BJ (cell line): ENCODE measurements around the gene FBXO42. TPM values are rescaled to one million over a fixed set of nuclear protein-coding genes. Genes with fewer than 3 reads are reported as not detected.
"Not testable (repeated sequence)": the region's sequence is repeated elsewhere in the genome, so short reads cannot be mapped to it uniquely, and the experiment has no call there.

ENCODE experiments used
- CTCF ChIA-PET: fragments of 350-600 bp; formaldehyde crosslinking; extraction: SDS; loops from one replicate; lab custom pipeline; 2021; ENCODE audit warnings: antibody characterized with exemption, inconsistent platforms; lab: Yijun Ruan, JAX
- POLR2A ChIA-PET: fragments of 300-600 bp; sonication (Branson Sonifier 250); formaldehyde crosslinking; extraction: SDS; loops from one replicate; lab custom pipeline; 2021; ENCODE audit warnings: antibody characterized with exemption; lab: Charles Lee
- DNase-seq: peaks from one replicate; pipeline ENCODE4 v3.0.0-alpha.2; 2011; ENCODE audit warnings: low read depth
- H3K27me3 ChIP-seq: 2 replicates; pipeline ENCODE4 v1.6.0; 2011; ENCODE audit warnings: low read length; ENCODE audit not compliant: control insufficient read depth, insufficient read depth
- H3K36me3 ChIP-seq: 2 replicates; pipeline ENCODE4 v1.5.1; 2011; ENCODE audit warnings: low read length; ENCODE audit not compliant: control insufficient read depth, insufficient read depth
- H3K4me3 ChIP-seq: 2 replicates; pipeline ENCODE4 v1.5.1; 2011; ENCODE audit warnings: low read depth, mild to moderate bottlenecking, control low read depth, low read length
- polyA plus RNA-seq: library from polyadenylated mRNA; depleted of rRNA; stranded (reverse); fragments of >200 nt; gene quantifications from 2 replicates; pipeline ENCODE4 v1.2.3, GENCODE V29; 2011
- TF ChIP-seq, protein P1 (sequence below): IDR thresholded peaks from 2 replicates; pipeline ENCODE4 v1.5.1; 2011; ENCODE audit warnings: low read depth, mild to moderate bottlenecking, control low read depth, inconsistent platforms, low read length, moderate library complexity; ENCODE audit not compliant: insufficient read depth

Gene FBXO42
- polyA plus RNA-seq, 1 experiment = 31.7 TPM

DNA sequence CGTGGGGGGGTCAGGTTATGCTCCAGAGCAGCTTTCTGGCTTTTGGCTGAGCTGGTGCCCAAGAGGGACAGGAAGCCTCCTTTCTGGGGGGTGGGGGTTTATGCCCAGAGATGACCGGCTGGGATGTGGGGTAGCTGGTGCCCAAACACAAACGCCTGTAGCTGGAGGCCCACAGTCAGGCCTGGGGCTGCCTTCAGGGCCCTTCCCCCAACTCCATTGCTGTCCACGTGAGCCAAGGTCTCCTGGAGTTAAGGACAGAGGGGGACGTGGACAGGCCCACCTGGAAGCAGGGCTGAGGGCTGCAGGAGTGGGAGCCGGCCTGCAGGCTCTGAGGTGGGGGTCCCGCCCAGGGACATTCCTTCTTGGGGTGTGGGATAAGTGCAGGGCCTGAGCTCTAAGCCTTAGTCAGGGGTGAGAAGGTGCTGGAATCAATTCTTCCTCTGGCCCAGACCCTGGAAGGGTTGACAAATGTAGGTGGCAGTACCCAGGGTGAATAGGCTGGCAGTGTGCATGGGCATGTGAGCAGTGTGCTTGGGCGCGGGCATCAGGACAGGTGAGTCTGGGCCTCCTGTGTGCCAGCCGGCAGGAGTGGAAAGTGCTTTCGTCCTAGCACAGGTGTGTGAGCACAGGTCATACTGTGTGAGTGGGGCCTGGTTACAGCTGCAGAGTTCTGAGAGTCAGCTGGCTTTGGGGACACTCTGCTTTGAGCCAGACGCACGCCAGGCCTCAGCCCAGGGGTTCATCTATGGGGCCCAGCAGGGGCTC, 122.1 kb downstream of the FBXO42 start:
- peaks cover 16% of the 10 kb centered on the region for H3K27me3 ChIP-seq
- TF ChIP-seq, protein P1, sequence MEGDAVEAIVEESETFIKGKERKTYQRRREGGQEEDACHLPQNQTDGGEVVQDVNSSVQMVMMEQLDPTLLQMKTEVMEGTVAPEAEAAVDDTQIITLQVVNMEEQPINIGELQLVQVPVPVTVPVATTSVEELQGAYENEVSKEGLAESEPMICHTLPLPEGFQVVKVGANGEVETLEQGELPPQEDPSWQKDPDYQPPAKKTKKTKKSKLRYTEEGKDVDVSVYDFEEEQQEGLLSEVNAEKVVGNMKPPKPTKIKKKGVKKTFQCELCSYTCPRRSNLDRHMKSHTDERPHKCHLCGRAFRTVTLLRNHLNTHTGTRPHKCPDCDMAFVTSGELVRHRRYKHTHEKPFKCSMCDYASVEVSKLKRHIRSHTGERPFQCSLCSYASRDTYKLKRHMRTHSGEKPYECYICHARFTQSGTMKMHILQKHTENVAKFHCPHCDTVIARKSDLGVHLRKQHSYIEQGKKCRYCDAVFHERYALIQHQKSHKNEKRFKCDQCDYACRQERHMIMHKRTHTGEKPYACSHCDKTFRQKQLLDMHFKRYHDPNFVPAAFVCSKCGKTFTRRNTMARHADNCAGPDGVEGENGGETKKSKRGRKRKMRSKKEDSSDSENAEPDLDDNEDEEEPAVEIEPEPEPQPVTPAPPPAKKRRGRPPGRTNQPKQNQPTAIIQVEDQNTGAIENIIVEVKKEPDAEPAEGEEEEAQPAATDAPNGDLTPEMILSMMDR = no peak
- ChIA-PET POLR2A (no interaction called here), CTCF (interaction anchor here (1.8 kb wide), 1 partner anchor 151 kb away, joined by 4 read pairs; no protein-coding TSS in a partner anchor)
- H3K36me3 ChIP-seq = no peaks in the 10 kb centered on the region; the same call in 1 of the 2 replicates
- no peak for DNase-seq
- H3K4me3 ChIP-seq = no peak overlapping the region

DNA sequence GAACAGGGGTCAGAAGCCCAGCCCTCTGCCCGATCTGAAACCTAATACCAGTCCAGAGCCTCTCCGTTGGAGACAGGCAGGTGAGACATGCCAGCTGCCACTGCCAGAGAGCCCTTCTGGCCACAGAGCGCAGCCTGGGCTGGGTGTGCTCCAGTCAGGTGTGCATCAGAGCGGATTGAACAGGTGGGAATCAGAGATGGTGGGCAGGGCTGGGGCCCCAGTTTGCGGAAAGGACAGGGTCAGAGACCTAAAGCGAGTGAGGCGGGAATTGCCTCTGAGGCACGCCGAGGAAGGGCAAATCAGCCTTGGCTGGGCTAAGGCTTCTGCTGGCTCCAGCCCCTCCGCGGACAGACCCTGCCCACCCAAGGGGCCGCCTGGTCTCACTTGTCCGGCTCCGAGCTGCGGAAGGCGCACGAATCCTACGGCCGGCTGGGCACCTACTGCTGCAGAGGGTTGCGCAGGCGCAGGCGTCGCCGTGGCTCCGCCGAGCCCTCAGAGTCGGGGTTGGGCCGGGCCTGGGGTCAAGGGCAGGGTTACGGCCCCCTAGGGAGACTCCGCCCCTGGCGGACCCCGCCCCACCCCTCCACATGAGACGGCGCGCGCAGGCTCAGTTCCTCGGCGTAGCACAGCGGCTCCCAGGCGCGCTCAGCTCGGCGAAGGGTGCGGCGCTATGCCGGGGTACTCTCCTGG, 125.6 kb downstream of the FBXO42 start:
- no peak for DNase-seq
- Histone ChIP-seq H3K27me3 (peaks cover 16% of the 10 kb centered on the region), H3K36me3 (no peaks in the 10 kb centered on the region), H3K4me3 (peak overlapping the region; percentile 24; the same call in 1 of the 2 replicates)
- TF ChIP-seq, protein P1 = no peak
- ChIA-PET POLR2A (no interaction called here), CTCF (interaction anchor here (0.9 to 1.2 kb wide), 2 partner anchors 144 kb away, joined by 3 read pairs; no protein-coding TSS in a partner anchor)

DNA sequence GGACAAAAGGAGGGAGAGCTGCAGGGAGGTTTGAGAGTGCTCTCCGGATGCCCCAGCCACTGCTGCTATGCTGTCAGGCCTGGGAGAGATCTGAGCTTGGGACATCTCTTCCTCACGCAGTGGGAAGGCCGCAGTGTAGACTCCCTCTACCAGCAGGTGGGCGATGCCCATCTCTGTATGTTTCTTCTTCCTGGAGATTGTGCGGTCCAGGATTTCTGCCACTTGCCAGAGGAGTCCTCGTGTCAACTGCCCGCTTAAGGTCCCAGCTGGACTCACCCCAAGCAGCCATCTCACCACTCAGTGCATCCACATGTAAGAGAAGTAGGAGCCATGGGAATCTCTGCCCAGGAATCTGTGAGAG, 126.2 kb downstream of the FBXO42 start:
- CTCF ChIA-PET = interaction anchor here (0.7 to 0.9 kb wide), 2 partner anchors 12 to 144 kb away, joined by 3 read pairs; no protein-coding TSS in a partner anchor
- TF ChIP-seq, protein P1 = no peak

DNA sequence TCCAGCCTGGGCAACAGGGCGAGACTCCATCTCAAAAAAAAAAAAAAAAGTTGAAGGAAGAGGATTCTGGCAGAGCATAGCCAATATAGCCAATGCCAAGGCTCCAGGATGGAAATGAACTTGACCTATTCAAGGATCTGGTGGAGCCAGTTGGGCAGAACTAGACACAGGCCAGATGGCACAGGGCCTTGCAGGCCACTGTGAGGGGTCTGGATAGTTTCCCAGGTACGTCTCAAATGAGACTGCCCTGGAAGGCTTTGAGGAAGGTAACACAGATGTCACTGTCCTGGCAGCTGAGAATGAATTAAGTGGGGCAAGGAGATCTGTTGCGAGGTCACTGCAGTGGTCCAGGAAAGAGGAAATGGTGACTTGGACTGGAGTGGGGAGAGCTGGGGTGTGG, 127.8 kb downstream of the FBXO42 start:
- ChIA-PET CTCF (interaction anchor here (1.5 kb wide), 1 partner anchor 142 kb away, joined by 3 read pairs; no protein-coding TSS in a partner anchor), POLR2A (no interaction called here)
- TF ChIP-seq, protein P1 = no peak
- no peaks in the 10 kb centered on the region for H3K36me3 ChIP-seq
- H3K27me3 ChIP-seq = peaks cover 16% of the 10 kb centered on the region
- no peak overlapping the region for H3K4me3 ChIP-seq
- DNase-seq = no peak

More for the DNA sequence above, 126.2 kb downstream of the FBXO42 start:
- no peak for DNase-seq
- H3K36me3 ChIP-seq = no peaks in the 10 kb centered on the region
- POLR2A ChIA-PET = no interaction called here
- H3K4me3 ChIP-seq = no peak overlapping the region
- H3K27me3 ChIP-seq = peaks cover 16% of the 10 kb centered on the region

DNA sequence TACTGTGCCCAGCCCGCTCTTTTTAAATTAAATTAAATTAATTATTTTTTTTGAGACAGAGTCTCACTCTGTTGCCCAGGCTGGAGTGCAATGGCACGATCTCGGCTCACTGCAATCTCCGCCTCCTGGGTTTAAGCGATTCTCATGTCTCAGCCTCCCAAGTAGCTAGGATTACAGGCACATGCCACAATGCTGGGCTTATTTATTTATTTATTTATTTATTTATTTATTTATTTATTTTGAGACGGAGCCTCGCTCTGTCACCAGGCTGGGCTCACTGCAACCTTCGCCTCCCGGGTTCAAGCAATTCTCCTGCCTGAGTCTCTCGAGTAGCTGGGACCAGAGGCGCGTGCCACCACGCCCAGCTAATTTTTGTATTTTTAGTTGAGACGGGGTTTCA, 129.6 kb downstream of the FBXO42 start:
- POLR2A ChIA-PET, CTCF ChIA-PET: not testable (repeated sequence)

More for the DNA sequence above, 129.6 kb downstream of the FBXO42 start:
- not testable (repeated sequence) for H3K36me3 ChIP-seq, DNase-seq, H3K4me3 ChIP-seq
- H3K27me3 ChIP-seq = peaks cover 11% of the 10 kb centered on the region
